GM23338 (cell line): ENCODE results near the gene SESN3. TPM values are rescaled to one million over a fixed set of nuclear protein-coding genes. Genes with fewer than 3 reads are reported as not detected.

Source experiments
- ATAC-seq: fragments of 200-7000 bp; cut with Tn5 transposase; 3 replicates; pipeline ENCODE4 v1.9.1; 2020
- DNase-seq: peaks from one replicate; pipeline ENCODE4 v3.0.0-alpha.2; 2015; ENCODE audit warnings: low spot score
- H2AFZ ChIP-seq: fragments of 200-600 bp; sonication (generic); 2 replicates; pipeline ENCODE4 v1.8.0; 2016; ENCODE audit warnings: antibody characterized with exemption, mild to moderate bottlenecking, moderate library complexity
- H3F3A ChIP-seq: fragments of 200-600 bp; sonication (generic); replicated peaks from 2 replicates; pipeline ENCODE4 v1.8.0; 2017; ENCODE audit warnings: antibody characterized with exemption, mixed run types, low read depth
- H3K27ac ChIP-seq: fragments of 200-600 bp; sonication (generic); 2 replicates; pipeline ENCODE4 v1.6.1; 2016; ENCODE audit warnings: low read depth
- H3K27me3 ChIP-seq: fragments of 200-600 bp; sonication (generic); 2 replicates; pipeline ENCODE4 v1.8.0; 2016; ENCODE audit warnings: mild to moderate bottlenecking, mixed run types, moderate library complexity; ENCODE audit not compliant: insufficient read depth
- H3K36me3 ChIP-seq: fragments of 200-600 bp; sonication (generic); 2 replicates; pipeline ENCODE4 v1.8.0; 2016; ENCODE audit warnings: mild to moderate bottlenecking; ENCODE audit not compliant: insufficient read depth
- H3K4me1 ChIP-seq: fragments of 200-600 bp; sonication (generic); 2 replicates; pipeline ENCODE4 v1.8.0; 2016; ENCODE audit warnings: mild to moderate bottlenecking, moderate library complexity; ENCODE audit not compliant: insufficient read depth
- H3K4me2 ChIP-seq: fragments of 200-600 bp; sonication (generic); 2 replicates; pipeline ENCODE4 v1.7.1; 2017; ENCODE audit warnings: mixed run types
- H3K4me3 ChIP-seq: fragments of 200-600 bp; sonication (generic); 2 replicates; pipeline ENCODE4 v1.6.1; 2016; ENCODE audit warnings: mixed run types
- H3K79me2 ChIP-seq: fragments of 200-600 bp; sonication (generic); replicated peaks from 2 replicates; pipeline ENCODE4 v1.8.0; 2017; ENCODE audit warnings: mild to moderate bottlenecking; ENCODE audit not compliant: insufficient read depth
- H3K9me2 ChIP-seq: fragments of 200-600 bp; sonication (generic); 2 replicates; pipeline ENCODE4 v1.8.0; 2017; ENCODE audit not compliant: insufficient read depth
- H4K20me1 ChIP-seq: fragments of 200-600 bp; sonication (generic); replicated peaks from 2 replicates; pipeline ENCODE4 v1.8.0; 2017; ENCODE audit warnings: mild to moderate bottlenecking; ENCODE audit not compliant: insufficient read depth
- H3K27ac Mint-ChIP-seq: 2 replicates; pipeline ENCODE4 v1.8.0; 2020; ENCODE audit warnings: inconsistent platforms, mild to moderate bottlenecking, moderate library complexity, mixed read lengths
- H3K27me3 Mint-ChIP-seq: 3 replicates; pipeline ENCODE4 v1.8.0; 2022; ENCODE audit warnings: low read depth, mild to moderate bottlenecking, moderate library complexity, mixed read lengths, inconsistent platforms; ENCODE audit not compliant: insufficient read depth, poor library complexity
- H3K36me3 Mint-ChIP-seq: 3 replicates; pipeline ENCODE4 v1.8.0; 2021; ENCODE audit warnings: low read depth, mild to moderate bottlenecking, inconsistent platforms, moderate library complexity, mixed read lengths
- H3K4me1 Mint-ChIP-seq: 3 replicates; pipeline ENCODE4 v1.8.0; 2020; ENCODE audit warnings: mild to moderate bottlenecking, inconsistent platforms, mixed read lengths
- H3K4me3 Mint-ChIP-seq: 3 replicates; pipeline ENCODE4 v1.8.0; 2021; ENCODE audit warnings: moderate library complexity, mild to moderate bottlenecking, inconsistent platforms, mixed read lengths
- H3K9me3 Mint-ChIP-seq: 3 replicates; pipeline ENCODE4 v1.8.0; 2020; ENCODE audit warnings: moderate library complexity, mild to moderate bottlenecking, inconsistent platforms, mixed read lengths
- CREB1 ChIP-seq: fragments of 250-450 bp; sonication (Bioruptor Pico); IDR thresholded peaks from 2 replicates; pipeline ENCODE4 v1.5.0; 2020; ENCODE audit warnings: low read depth, mild to moderate bottlenecking, moderate library complexity
- ETS1 ChIP-seq: IDR thresholded peaks from 2 replicates; pipeline ENCODE4 v1.6.1; 2016; ENCODE audit warnings: antibody characterized with exemption
- EZH2 ChIP-seq: fragments of 200-600 bp; sonication (generic); IDR thresholded peaks from one replicate; pipeline ENCODE4 v1.8.0; 2017; ENCODE audit warnings: antibody characterized with exemption, mild to moderate bottlenecking, low read depth; ENCODE audit not compliant: unreplicated experiment
- EZH2phosphoT487 ChIP-seq: fragments of 200-600 bp; sonication (generic); IDR thresholded peaks from one replicate; pipeline ENCODE4 v1.8.1; 2018; ENCODE audit warnings: antibody characterized with exemption; ENCODE audit not compliant: unreplicated experiment
- JUNB ChIP-seq: IDR thresholded peaks from one replicate; pipeline ENCODE4 v1.6.1; 2016; ENCODE audit warnings: antibody characterized with exemption; ENCODE audit not compliant: unreplicated experiment
- NANOG ChIP-seq: IDR thresholded peaks from 2 replicates; pipeline ENCODE4 v1.6.1; 2016; ENCODE audit warnings: antibody characterized with exemption, borderline replicate concordance
- POLR2AphosphoS5 ChIP-seq: IDR thresholded peaks from 2 replicates; pipeline ENCODE4 v1.6.1; 2016; ENCODE audit warnings: antibody characterized with exemption, low read depth
- STAT1 ChIP-seq: IDR thresholded peaks from one replicate; pipeline ENCODE4 v1.6.1; 2016; ENCODE audit warnings: antibody characterized with exemption; ENCODE audit not compliant: unreplicated experiment
- ZNF114 ChIP-seq: fragments of 250-450 bp; sonication (Bioruptor Pico); IDR thresholded peaks from 2 replicates; pipeline ENCODE4 v1.5.0; 2020; ENCODE audit warnings: mild to moderate bottlenecking, moderate library complexity
- polyA plus RNA-seq: library from polyadenylated mRNA; unstranded; fragments of >200 nt; fragmentation: Nextera tagmentation; extraction: Ambion mirVana; gene quantifications from 2 replicates; pipeline ENCODE4 v1.2.1, GENCODE V29; 2016
- total RNA-seq: library from RNA; depleted of rRNA; stranded (reverse); fragments of >200 nt; shearing (Covaris generic); gene quantifications from 2 replicates; pipeline ENCODE4 v1.2.3, GENCODE V29; 2014
- TF ChIP-seq, protein P1 (sequence below): IDR thresholded peaks from one replicate; pipeline ENCODE4 v1.6.1; 2018; ENCODE audit warnings: antibody characterized with exemption; ENCODE audit not compliant: unreplicated experiment
- TF ChIP-seq, protein P2 (sequence below), 2 experiments: fragments of 200-600 bp in 1 of 2; sonication (generic) in 1 of 2; conservative IDR thresholded peaks; 2 replicates each; pipeline versions ENCODE4 v1.5.1 to v1.6.1; 2016 to 2017; ENCODE audit warnings: antibody characterized with exemption in 2 of 2, low read depth in 2 of 2, mild to moderate bottlenecking in 2 of 2, moderate library complexity in 1 of 2

Gene SESN3
- total and polyA plus RNA-seq, 2 experiments from 2014 or later: 5.5 to 30.5 TPM

- H3K9me3 Mint-ChIP-seq: no peaks in the 10 kb centered on the region
- TF ChIP-seq ZNF114 (CRISPR knock-in tag): no peak
- TF ChIP-seq, protein P1, sequence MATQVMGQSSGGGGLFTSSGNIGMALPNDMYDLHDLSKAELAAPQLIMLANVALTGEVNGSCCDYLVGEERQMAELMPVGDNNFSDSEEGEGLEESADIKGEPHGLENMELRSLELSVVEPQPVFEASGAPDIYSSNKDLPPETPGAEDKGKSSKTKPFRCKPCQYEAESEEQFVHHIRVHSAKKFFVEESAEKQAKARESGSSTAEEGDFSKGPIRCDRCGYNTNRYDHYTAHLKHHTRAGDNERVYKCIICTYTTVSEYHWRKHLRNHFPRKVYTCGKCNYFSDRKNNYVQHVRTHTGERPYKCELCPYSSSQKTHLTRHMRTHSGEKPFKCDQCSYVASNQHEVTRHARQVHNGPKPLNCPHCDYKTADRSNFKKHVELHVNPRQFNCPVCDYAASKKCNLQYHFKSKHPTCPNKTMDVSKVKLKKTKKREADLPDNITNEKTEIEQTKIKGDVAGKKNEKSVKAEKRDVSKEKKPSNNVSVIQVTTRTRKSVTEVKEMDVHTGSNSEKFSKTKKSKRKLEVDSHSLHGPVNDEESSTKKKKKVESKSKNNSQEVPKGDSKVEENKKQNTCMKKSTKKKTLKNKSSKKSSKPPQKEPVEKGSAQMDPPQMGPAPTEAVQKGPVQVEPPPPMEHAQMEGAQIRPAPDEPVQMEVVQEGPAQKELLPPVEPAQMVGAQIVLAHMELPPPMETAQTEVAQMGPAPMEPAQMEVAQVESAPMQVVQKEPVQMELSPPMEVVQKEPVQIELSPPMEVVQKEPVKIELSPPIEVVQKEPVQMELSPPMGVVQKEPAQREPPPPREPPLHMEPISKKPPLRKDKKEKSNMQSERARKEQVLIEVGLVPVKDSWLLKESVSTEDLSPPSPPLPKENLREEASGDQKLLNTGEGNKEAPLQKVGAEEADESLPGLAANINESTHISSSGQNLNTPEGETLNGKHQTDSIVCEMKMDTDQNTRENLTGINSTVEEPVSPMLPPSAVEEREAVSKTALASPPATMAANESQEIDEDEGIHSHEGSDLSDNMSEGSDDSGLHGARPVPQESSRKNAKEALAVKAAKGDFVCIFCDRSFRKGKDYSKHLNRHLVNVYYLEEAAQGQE: no peak
- TF ChIP-seq EZH2phosphoT487: no peak
- TF ChIP-seq JUNB: no peak
- TF ChIP-seq EZH2: no peak
- TF ChIP-seq, protein P2, sequence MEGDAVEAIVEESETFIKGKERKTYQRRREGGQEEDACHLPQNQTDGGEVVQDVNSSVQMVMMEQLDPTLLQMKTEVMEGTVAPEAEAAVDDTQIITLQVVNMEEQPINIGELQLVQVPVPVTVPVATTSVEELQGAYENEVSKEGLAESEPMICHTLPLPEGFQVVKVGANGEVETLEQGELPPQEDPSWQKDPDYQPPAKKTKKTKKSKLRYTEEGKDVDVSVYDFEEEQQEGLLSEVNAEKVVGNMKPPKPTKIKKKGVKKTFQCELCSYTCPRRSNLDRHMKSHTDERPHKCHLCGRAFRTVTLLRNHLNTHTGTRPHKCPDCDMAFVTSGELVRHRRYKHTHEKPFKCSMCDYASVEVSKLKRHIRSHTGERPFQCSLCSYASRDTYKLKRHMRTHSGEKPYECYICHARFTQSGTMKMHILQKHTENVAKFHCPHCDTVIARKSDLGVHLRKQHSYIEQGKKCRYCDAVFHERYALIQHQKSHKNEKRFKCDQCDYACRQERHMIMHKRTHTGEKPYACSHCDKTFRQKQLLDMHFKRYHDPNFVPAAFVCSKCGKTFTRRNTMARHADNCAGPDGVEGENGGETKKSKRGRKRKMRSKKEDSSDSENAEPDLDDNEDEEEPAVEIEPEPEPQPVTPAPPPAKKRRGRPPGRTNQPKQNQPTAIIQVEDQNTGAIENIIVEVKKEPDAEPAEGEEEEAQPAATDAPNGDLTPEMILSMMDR (conservative IDR thresholded peaks at IDR 0.05; ENCODE audit: low read depth in 2 of 2): no peak
- no peak for TF ChIP-seq CREB1
- no peak for TF ChIP-seq POLR2AphosphoS5
- no peak for TF ChIP-seq NANOG
- Histone ChIP-seq H3K27ac (no peak overlapping the region), H4K20me1 (0 out of 2 replicates have a peak, but pooled peaks cover 3% of the 10 kb centered on the region), H3K79me2 (no peaks in the 10 kb centered on the region), H3K9me2 (peaks cover 5% of the 10 kb centered on the region; the same call in 1 of the 2 replicates), H3F3A (no peaks in the 10 kb centered on the region), H2AFZ (no peak overlapping the region), H3K27me3 (peaks cover 64% of the 10 kb centered on the region), H3K4me2 (no peak overlapping the region), H3K4me3 (no peak overlapping the region), H3K36me3 (no peaks in the 10 kb centered on the region; the same call in 1 of the 2 replicates), H3K4me1 (peaks cover 7% of the 10 kb centered on the region; the same call in 1 of the 2 replicates)
- peaks cover 3% of the 10 kb centered on the region for H3K4me1 Mint-ChIP-seq
- no peak for DNase-seq
- H3K36me3 Mint-ChIP-seq: no peaks in the 10 kb centered on the region
- H3K27ac Mint-ChIP-seq: no peak overlapping the region
- no peak overlapping the region for H3K4me3 Mint-ChIP-seq
- no peak for ATAC-seq
- peaks cover 56% of the 10 kb centered on the region for H3K27me3 Mint-ChIP-seq
Measured at GRCh38 chr11:95148938-95149337, 82.1 kb downstream of the SESN3 start.

GRCh38 chr11:95148406-95148805, 82.6 kb downstream of the SESN3 start:
- peaks cover 7% of the 10 kb centered on the region; the same call in 1 of the 2 replicates for H3K4me1 ChIP-seq
- H3K9me2 ChIP-seq: peaks cover 5% of the 10 kb centered on the region; the same call in 1 of the 2 replicates
- 0 out of 2 replicates have a peak, but pooled peaks cover 3% of the 10 kb centered on the region for H4K20me1 ChIP-seq
- H3K36me3 ChIP-seq: no peaks in the 10 kb centered on the region; the same call in 1 of the 2 replicates
- H3K27ac ChIP-seq: no peak overlapping the region
- Mint-ChIP-seq H3K4me3 (no peak overlapping the region), H3K4me1 (peaks cover 3% of the 10 kb centered on the region), H3K36me3 (no peaks in the 10 kb centered on the region), H3K27me3 (peaks cover 56% of the 10 kb centered on the region), H3K9me3 (no peaks in the 10 kb centered on the region), H3K27ac (no peak overlapping the region)
- DNase-seq: no peak
- H3K79me2 ChIP-seq: no peaks in the 10 kb centered on the region
- H3K27me3 ChIP-seq: peaks cover 64% of the 10 kb centered on the region
- H2AFZ ChIP-seq: no peak overlapping the region
- no peak for ATAC-seq
- no peak overlapping the region for H3K4me2 ChIP-seq
- H3F3A ChIP-seq: no peaks in the 10 kb centered on the region
- H3K4me3 ChIP-seq: no peak overlapping the region
- no peak for TF ChIP-seq CREB1
- TF ChIP-seq EZH2: no peak
- TF ChIP-seq, protein P2 (conservative IDR thresholded peaks at IDR 0.05; ENCODE audit: low read depth in 2 of 2): no peak
- TF ChIP-seq, protein P1: no peak
- TF ChIP-seq ETS1: no peak
- no peak for TF ChIP-seq EZH2phosphoT487
- no peak for TF ChIP-seq NANOG
- no peak for TF ChIP-seq POLR2AphosphoS5
- TF ChIP-seq STAT1: no peak
